HK-2 (cell line): Measurements from ENCODE around the gene MACO1.
"Not testable (repeated sequence)": the region's sequence is repeated elsewhere in the genome, so short reads cannot be mapped to it uniquely, and the experiment has no call there.

Experiments used
- DNase-seq: peaks from one replicate; pipeline ENCODE4 v3.0.0-alpha.2; 2018; ENCODE audit not compliant: unreplicated experiment

MACO1 gene, protein sequence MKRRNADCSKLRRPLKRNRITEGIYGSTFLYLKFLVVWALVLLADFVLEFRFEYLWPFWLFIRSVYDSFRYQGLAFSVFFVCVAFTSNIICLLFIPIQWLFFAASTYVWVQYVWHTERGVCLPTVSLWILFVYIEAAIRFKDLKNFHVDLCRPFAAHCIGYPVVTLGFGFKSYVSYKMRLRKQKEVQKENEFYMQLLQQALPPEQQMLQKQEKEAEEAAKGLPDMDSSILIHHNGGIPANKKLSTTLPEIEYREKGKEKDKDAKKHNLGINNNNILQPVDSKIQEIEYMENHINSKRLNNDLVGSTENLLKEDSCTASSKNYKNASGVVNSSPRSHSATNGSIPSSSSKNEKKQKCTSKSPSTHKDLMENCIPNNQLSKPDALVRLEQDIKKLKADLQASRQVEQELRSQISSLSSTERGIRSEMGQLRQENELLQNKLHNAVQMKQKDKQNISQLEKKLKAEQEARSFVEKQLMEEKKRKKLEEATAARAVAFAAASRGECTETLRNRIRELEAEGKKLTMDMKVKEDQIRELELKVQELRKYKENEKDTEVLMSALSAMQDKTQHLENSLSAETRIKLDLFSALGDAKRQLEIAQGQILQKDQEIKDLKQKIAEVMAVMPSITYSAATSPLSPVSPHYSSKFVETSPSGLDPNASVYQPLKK

DNA sequence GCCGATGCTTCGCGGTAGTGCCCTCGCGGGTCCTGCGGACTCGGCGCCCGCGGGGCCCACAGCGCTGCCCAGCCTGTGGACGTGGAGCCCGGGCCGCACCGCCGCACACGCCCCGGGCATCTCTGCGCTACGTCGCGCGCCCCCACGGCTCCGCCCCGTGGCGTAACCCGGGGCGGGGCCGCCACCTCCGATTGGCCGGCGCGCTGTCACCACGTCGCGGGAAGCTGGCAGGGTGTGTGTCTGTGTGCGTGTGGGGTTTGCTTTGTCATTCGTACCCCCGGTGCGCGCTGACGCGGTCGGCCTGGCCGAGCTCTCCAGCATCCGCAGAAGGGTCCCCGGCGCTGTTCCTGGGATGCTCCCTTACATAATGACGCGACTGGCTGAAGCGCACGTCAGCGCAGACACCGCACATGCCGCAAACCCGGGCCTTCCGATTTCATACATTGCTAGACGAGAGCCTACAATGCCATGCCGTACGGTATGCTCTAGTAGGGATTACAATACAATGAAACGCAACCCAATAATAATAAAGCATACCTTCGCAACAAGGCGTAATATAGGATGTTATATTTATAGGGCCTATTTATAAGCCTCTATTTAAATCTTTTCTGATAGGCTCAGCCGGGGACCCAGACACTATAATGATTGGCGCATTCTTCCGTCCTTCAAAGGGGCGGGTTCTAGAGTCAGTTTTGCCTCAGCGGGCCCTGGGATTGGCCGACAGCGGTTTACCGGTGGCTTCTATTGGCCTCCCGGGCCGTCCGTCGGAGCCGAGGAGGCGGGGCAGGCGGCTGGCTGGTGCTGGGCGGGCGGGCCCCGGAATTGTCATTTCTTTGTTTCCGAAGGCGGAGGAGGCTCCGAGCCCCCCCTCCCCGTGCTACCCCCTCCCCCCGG is at the start of gene MACO1:
Gene MACO1, plus strand, starts transcription at position 825 of the 894 bp plus-strand sequence. CDS start 202 bp downstream, outside the sequence.
- DNase-seq = peak; percentile 98

DNA sequence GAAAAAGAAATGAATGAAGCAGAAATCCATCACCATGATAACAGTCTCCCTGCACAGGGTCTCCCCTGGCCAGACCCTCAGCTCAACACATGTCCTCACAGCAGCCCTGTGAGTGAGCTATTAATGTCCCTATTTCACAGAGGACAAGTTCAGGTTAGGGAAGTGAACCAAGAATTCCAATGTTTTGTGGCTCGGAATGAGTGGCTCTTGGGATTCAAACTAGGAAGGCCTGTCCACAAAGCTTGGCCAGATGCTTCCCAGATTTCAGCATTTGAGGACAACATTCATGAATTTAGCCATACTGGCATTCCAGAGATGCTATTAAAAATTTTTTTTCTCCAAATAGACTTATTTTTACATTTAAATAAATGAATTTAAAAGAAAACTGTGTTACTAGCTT is 48.2 kb upstream of the MACO1 start:
- not testable (repeated sequence) for DNase-seq

DNA sequence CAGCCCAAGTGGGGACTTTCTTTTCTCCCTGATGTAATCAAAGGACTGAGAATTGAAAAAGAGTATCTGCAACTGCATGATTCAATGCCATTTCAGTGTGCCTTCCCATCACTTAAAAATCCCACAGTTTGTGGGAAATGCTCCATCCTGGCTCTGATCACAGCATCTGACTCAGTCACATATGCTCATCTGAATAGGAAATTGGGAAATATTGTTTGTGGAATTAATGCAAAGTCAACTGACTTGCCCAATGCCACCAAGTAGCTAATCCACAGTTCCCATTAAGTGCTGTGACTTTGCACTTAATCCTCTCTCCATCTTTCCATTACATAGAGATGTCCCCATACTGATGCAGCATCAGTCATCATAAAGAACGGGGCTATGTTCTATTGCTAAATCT is 47.6 kb upstream of the MACO1 start:
- not testable (repeated sequence) for DNase-seq

DNA sequence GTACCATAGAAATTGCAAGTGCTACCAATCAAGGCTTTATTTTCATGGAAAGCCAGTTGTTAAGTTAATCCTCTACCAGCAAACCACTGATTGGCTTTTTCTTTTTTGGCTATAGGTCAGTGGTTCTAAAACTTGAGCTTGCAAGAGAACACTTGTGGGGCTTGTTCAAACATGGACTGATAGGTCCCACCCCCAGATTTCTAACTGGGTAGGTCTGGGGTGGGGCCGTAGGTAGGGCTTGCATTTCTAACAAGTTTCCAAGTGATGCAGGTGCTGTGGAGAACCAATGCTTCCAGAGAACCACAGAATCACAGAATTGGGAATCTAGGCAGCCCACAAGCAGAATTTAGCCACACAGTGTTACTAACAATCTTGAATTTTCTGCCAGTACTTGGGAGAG is 46.8 kb upstream of the MACO1 start:
- DNase-seq = not testable (repeated sequence)

DNA sequence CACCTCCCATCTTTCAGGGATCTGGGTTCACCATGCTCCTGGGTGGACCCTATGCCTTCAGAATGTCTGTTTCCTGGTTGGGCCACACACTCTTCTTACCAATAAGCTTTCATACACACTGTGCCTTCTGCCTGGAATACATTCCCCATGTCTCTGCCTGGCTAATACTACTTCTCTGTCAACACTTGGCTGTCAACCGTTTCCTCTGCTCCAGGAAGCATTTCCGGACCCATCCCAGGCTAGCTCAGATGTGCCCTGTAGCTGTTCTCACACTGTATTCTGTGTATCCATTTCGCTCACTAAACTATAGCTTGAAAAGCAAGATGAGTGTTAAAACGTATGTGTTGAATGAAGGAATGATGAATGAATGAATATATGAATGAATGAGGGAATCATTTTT is 43.6 kb upstream of the MACO1 start:
- DNase-seq = not testable (repeated sequence)

DNA sequence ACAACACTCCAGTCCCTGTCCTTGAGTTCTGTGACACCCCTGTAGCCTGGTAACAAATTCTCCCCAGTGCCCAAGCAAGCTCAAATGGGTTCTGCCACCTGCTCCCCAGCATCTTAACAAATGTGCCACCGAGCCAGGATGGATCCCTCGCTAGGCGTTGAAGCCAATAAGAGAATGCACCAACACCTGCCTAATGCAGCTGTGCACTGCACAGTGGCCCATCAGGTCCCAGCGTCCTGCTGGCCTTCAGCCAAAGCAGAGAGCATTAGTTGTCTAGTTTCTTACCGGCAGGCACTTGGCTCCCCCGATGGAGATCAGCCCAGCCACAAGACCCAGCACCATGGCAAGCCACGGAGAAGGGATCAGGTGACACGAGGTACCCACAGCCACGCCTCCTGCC is 42.0 kb upstream of the MACO1 start:
- not testable (repeated sequence) for DNase-seq

DNA sequence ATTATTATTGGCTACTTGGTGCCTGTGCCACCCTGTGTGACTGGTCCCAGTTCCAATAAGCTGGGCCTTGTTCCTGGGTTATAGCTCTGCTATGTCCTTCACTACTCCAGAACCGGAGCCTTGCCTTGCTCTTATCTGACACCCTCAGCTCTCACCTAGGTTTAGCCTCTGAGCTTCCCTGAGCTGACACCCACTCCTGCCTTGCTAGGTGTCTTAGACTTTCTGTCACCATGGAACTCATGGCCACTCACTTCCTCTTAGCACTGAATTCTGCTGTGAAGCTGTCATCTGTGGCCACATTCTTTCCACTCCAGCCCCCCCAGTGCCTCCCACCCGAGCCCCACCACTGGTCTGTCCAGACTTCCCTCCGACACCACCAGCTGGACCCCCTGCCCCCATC is 41.0 kb upstream of the MACO1 start:
- not testable (repeated sequence) for DNase-seq

DNA sequence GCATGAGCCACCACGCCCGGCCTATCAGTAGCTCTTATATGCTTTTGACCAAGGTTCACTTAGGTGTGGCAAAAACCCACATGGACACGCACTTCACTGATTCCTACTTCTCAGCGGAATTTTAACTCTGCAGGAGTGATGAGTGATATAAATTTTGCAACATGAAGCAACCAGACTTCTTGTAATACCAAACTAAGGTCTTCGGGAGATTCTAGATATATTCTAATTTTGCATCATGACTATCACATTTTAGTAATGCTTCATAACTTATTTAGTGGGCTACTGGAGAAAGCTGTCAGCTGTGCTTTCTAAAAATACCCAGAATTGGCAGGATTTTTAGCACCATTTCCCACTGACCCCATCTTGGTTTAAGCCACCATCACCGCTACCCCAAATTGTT is 37.9 kb upstream of the MACO1 start:
- DNase-seq = no peak

DNA sequence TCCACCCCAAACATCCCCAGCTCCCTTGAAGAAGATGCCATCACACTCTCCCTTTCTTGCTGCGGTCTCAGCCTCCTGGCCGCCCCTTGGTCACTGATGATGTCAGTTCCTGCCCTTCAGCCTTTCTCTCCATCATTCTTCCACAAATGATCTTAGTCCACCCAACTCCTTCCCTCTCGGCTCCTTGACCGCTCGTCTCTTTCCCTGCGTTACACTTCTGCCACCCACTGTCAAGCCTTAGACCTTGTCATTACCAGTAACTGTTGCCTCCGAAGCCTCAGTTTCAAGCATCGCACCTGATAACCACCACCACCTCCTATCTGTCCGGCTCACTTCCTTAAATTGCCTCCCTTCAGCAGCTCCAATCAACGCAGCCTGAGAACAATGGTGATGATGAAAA is 33.1 kb upstream of the MACO1 start:
- DNase-seq = not testable (repeated sequence)

DNA sequence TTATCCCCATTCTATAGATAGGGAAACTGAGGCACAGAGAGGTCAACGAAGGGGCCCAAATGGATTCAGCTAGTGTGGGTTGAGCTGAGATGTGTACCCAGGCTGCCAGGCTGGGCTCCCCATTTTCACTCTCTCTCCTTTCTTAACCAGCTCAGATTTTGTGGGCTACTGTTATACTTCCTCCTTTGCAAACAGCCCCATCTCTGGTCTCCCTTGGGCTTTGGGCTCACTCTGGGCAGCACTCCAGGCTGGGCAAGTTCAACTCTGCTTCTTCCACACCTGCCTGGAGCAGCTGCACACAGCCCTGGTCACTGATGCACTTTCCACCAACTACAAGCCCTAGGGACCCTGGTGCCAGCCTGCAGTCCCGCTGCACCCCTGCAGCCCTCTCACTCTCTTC is 32.6 kb upstream of the MACO1 start:
- DNase-seq = not testable (repeated sequence)

DNA sequence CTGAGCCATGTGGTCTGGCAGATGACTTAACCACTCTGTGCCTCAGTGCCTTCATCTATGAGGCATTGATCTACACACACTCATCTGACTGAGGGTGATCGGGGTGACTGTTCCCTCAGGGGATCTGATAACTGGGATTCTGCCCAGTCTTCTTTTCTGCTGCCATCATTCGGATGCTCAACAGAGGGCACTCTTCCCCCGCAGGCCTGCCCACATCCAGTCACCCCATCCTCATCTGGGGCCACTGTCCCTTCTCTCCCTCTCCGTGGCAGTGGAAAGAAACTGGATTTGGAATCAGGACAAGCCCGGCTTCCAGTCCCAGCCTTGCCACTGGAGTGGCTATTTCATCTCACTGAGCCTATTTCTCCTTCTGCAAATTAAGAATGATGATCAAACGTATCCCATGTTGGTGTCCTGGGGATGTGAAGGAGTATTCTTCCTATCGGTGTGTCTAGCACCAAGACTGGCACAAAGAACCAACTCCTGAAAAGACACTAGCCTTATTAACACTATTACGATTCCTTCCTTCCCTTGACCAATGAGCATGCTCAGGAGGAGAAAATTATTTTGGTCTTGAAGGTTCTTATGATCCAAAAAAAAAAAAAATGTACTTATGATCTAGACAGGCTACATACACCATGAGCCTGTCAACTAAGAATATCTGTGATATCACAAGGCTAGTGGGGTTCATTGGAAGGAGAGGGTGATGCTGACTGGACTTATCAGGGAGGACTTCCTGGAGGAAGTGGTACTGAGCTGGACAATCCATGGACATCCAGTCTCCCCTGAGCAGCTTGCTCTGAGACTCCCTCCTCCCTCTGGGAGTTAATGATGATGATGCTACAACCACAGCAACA is 27.5 kb upstream of the MACO1 start:
- DNase-seq = not testable (repeated sequence)

DNA sequence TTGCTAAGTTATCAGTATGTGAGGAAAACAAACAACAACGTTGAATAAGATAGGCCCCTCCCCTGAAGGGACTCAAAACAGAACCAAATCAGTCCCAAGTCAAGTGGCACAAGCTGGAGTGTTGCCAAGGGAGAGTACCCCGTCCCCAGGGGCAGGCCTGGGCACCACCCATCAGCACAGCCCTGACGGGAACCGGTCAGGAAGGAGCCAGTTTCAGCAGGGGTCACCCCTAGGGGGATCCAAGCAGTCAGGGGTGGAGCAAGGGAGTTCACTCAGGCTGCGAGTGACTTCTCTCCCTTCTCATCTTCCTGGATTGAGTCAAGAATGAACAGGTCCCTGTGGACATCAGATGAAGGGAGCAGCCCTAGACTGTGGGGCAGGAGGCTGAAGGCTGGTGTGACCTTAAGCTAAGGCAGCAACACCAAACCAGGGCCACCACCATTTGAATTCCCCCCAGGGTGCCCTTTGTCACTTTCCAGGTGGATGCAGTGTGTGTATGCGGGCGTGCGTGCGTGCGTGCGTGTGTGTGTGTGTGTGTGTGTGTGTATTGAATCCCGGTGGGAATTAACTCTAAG is 24.9 kb upstream of the MACO1 start:
- not testable (repeated sequence) for DNase-seq

DNA sequence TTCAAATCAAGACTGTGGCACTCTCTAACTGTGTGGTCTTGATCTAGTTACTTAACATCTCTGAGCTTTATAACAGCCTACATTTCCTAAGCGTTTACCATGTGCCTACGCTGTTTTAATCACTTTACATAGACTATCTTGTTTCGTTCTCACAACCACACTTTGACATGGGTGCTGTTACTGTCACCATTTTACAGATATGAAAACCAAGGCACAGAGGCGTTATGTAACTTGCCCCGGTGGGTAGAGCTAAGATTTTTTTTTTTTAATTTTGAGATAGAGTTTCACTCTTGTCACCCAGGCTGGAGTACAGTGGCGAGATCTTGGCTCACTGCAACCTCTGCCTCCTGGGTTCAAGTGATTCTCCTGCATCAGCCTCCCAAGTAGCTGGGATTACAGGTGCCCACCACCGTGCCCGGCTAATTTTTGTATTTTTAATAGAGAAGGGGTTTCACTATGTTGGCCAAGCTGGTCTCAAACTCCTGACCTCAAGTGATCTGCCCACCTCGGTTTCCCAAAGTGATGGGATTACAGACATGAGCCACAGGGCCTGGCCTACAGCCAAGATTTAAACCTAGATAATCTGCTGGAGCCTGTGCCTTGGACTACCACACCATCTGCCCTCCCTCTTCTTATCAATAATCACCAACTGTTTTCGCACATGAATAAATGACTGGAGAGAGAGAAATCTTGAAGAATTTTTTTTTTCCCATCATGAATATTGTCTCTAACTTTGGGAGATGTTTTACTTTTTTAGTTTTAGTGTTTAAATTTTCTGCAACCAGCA is 20.9 kb upstream of the MACO1 start:
- DNase-seq = not testable (repeated sequence)

DNA sequence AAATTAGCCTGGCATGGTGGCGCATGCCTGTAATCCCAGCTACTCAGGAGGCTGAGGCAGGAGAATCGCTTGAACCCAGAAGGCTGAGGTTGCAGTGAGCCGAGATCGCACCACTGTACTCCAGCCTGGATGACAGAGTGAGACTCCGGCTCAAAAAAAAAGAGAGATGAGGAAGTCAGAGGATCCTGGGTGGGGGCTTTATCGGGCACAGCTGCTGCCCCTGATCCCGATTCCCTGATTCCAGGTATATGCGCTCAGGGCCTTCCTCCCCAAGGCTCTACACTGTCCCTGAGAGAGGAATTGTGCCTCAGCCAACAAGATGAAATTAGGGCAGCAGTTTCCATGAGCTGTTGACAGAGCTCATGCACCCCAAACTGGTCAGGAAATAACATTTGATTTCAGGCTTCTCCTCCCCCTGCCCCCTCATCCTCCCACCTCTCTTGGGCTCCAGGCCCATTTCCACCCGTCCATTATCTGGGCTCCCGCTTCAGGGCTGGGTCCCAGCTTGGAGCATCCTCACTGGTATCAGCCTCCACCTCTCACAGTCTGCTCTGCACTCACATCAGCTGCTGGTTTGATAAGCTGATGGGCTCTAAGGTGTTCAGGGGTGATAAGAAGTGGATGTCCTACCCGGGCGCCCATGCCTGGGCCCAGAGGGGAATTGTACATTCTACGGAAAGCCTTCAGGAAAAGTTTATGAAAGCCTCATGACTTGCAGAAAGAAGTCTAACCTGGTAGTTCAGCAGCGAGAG is 17.6 kb upstream of the MACO1 start:
- not testable (repeated sequence) for DNase-seq

DNA sequence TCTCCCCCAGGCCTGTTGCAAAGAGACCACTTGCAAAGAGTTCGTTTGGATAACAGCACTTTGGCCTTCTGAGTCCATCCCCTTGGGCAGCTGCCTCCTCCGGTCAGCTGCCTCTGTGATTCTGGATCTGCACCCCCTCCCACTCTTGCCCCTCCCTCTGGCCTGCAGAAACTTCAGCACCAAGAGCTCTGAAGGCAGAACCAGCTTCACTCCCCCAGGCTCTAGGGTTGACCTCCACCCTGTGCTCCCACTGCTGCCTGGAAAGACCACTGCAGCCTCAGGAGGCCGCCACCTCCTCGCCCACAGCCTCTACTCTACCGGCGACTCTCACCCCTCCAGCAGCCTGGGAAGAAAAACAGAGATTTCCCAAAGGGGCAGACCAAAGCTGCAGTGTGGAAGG is 16.5 kb upstream of the MACO1 start:
- not testable (repeated sequence) for DNase-seq

DNA sequence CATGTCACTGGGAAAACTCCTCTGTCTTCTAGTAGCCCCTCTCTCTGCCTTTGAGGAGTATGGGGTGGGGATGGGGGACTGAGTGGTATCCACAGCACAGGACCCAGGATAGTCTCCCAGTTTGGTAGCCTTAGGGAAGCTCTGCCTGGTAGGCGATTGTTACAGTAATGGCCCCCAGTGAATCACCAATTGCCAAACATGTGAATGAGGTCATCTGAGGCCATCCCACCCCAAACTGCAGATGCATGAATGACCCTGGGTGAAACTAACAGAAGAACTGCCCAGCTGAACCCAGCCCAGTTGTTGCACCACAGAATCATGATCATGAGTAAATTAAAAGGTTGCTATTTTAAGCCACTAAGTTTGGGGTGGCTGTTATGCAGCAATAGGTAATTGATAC is 16.1 kb upstream of the MACO1 start:
- DNase-seq = not testable (repeated sequence)

DNA sequence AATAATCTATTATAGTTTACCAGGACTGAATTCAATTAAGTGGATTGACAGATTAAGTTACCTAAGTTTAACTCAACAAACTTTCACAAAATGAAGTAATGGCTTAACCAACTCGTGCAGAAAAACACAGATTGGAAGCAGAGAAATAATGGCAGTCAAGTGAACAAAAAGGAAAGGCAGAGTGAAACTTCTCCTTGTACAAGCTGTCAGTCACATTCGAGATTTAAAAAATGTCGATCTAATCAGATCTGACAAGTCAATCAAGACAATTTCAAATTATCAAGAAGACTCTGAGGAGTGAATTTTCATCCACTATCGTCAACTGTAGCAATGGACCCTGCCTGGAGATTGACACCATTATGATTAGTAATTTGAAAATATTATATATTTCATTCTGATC is 13.4 kb upstream of the MACO1 start:
- DNase-seq = not testable (repeated sequence)

DNA sequence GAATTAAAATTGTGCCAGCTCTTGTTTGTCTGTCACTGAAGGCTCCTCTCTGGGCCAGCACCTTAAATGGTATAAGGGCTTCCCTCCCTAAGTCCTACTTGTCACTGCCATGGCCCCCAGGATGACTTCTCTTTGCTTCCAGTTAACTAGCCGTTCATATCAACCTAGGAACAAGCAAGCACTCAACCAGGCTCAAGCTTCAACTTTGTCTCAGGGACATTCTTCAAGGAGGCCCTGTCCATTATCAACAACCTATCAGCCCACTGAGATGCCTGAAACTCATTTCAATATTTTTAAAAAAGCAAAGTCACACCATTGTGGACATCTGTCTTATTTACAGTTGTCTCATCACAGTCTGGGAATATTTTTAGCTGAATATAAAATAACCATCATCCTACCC is 11.4 kb upstream of the MACO1 start:
- not testable (repeated sequence) for DNase-seq

DNA sequence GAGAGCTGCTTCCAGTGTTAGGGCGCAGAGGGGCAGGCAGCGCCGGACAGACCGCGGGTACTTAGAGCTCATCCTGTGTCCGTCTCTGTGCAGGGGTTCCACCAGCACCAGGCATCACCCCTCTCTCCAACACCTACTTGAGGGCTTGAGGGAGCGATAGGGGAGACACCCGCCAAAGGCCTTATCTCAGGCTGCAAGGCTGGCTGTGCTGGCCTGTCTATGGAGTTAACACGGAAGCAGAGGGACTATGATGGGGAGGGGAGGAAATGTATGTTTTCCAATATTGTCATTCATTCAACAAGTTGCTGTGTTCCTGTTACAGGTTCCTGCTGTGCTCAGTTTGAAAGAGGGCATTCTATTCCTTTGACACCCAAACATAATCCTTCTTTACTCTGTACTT is 10.0 kb upstream of the MACO1 start, which contains the start of gene RHCE:
Gene RHCE, minus strand, starts transcription at position 111 of the 400 bp plus-strand sequence. Its CDS starts 39 bp downstream, at position 72.
- not testable (repeated sequence) for DNase-seq
